Panc1 (cell line): ENCODE measurements around the gene KCTD6.

Source experiments
- POLR2AphosphoS5 ChIP-seq: IDR thresholded peaks from 2 replicates; pipeline ENCODE4 v1.6.1; 2012; ENCODE audit warnings: mild to moderate bottlenecking, low read depth, low read length, moderate library complexity
- SIN3A ChIP-seq: IDR thresholded peaks from 2 replicates; pipeline ENCODE4 v1.6.1; 2012; ENCODE audit warnings: low read depth, mild to moderate bottlenecking, low read length, moderate library complexity, borderline replicate concordance; ENCODE audit not compliant: insufficient read depth
- TCF7L2 ChIP-seq: IDR thresholded peaks from 2 replicates; pipeline ENCODE4 v1.6.1; 2011; ENCODE audit warnings: mild to moderate bottlenecking, low read depth, low read length, inconsistent platforms
- TF ChIP-seq, protein P1 (sequence below): fragments of 450-650 bp; IDR thresholded peaks from 2 replicates; pipeline ENCODE4 v1.5.1; 2017; ENCODE audit warnings: mild to moderate bottlenecking
- TF ChIP-seq, protein P2 (sequence below), 2 experiments: IDR thresholded peaks; 2 replicates each; pipeline ENCODE4 v1.6.1; 2011 to 2012; ENCODE audit warnings: low read depth in 2 of 2, control low read depth in 1 of 2, low read length in 1 of 2, mild to moderate bottlenecking in 1 of 2, moderate library complexity in 1 of 2; ENCODE audit not compliant: insufficient read depth in 1 of 2

DNA sequence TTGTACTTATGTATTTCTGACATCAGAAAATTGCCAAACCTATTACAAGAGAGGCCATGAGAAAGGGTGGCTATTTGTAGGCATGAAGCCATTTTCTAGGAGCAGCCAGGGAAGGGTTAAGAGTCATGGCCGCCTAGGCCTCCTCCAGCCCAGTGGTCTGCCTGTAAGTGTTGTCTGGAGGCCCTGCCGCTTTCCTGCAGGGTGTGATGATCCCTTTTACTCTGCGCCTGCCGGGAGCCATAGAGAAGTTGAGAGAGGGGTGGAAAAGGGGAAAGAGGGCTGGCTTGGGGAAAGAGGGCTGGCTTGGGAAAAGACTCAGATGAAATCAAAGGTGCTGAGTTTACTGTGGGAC is 29.1 kb upstream of the KCTD6 start:
- TF ChIP-seq, protein P1, sequence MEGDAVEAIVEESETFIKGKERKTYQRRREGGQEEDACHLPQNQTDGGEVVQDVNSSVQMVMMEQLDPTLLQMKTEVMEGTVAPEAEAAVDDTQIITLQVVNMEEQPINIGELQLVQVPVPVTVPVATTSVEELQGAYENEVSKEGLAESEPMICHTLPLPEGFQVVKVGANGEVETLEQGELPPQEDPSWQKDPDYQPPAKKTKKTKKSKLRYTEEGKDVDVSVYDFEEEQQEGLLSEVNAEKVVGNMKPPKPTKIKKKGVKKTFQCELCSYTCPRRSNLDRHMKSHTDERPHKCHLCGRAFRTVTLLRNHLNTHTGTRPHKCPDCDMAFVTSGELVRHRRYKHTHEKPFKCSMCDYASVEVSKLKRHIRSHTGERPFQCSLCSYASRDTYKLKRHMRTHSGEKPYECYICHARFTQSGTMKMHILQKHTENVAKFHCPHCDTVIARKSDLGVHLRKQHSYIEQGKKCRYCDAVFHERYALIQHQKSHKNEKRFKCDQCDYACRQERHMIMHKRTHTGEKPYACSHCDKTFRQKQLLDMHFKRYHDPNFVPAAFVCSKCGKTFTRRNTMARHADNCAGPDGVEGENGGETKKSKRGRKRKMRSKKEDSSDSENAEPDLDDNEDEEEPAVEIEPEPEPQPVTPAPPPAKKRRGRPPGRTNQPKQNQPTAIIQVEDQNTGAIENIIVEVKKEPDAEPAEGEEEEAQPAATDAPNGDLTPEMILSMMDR = no peak
- no peak for TF ChIP-seq SIN3A
- TF ChIP-seq, protein P2, sequence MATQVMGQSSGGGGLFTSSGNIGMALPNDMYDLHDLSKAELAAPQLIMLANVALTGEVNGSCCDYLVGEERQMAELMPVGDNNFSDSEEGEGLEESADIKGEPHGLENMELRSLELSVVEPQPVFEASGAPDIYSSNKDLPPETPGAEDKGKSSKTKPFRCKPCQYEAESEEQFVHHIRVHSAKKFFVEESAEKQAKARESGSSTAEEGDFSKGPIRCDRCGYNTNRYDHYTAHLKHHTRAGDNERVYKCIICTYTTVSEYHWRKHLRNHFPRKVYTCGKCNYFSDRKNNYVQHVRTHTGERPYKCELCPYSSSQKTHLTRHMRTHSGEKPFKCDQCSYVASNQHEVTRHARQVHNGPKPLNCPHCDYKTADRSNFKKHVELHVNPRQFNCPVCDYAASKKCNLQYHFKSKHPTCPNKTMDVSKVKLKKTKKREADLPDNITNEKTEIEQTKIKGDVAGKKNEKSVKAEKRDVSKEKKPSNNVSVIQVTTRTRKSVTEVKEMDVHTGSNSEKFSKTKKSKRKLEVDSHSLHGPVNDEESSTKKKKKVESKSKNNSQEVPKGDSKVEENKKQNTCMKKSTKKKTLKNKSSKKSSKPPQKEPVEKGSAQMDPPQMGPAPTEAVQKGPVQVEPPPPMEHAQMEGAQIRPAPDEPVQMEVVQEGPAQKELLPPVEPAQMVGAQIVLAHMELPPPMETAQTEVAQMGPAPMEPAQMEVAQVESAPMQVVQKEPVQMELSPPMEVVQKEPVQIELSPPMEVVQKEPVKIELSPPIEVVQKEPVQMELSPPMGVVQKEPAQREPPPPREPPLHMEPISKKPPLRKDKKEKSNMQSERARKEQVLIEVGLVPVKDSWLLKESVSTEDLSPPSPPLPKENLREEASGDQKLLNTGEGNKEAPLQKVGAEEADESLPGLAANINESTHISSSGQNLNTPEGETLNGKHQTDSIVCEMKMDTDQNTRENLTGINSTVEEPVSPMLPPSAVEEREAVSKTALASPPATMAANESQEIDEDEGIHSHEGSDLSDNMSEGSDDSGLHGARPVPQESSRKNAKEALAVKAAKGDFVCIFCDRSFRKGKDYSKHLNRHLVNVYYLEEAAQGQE (IDR thresholded peaks at IDR 0.05; ENCODE audit: insufficient read depth in 1 of 2, low read depth in 2 of 2, low read length in 1 of 2) = no peak
- no peak for TF ChIP-seq TCF7L2
- TF ChIP-seq POLR2AphosphoS5 = no peak
